Sigmoid colon (tissue), 4 donors: ENCODE measurements around the gene ZNF561.

Source experiments
- POLR2A ChIP-seq, 2 donors: fragments of 450-650 bp; IDR thresholded peaks; one replicate each; pipeline ENCODE4 v1.6.1; 2016; ENCODE audit warnings: antibody characterized with exemption in 2 of 2, mild to moderate bottlenecking in 2 of 2, moderate library complexity in 2 of 2
- POLR2AphosphoS5 ChIP-seq, 4 donors: sonication (generic); formaldehyde crosslinking; IDR thresholded peaks; one replicate each; pipeline ENCODE4 v1.6.1; 2017; ENCODE audit warnings: antibody characterized with exemption in 4 of 4
- TF ChIP-seq, protein P1 (sequence below), 4 experiments: fragments of 450-650 bp in 3 of 4; fragments of 200-600 bp in 1 of 4; IDR thresholded peaks; one replicate each; pipeline ENCODE4 v1.5.1; 2016 to 2019; ENCODE audit warnings: antibody characterized with exemption in 4 of 4, mild to moderate bottlenecking in 3 of 4, moderate library complexity in 2 of 4

DNA sequence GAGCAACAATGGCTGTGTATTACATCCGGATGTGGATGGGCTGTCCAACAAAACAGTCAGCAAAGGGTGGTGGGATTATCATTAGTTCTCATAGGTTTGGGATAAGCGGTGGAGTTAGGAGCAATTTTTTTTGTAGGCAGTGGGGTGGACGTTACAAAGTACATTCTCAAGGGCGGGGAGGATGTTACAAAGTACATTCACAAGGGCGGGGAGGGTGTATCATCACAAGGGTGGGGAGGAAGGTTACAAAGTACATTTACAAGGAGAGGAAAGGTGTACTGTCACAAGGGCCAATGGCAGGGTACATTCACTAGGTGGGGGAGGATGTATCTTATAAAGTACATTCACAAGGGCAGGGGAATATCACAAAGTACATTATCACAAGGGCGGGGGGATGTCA, 20.8 kb upstream of the ZNF561 start:
- TF ChIP-seq, protein P1, sequence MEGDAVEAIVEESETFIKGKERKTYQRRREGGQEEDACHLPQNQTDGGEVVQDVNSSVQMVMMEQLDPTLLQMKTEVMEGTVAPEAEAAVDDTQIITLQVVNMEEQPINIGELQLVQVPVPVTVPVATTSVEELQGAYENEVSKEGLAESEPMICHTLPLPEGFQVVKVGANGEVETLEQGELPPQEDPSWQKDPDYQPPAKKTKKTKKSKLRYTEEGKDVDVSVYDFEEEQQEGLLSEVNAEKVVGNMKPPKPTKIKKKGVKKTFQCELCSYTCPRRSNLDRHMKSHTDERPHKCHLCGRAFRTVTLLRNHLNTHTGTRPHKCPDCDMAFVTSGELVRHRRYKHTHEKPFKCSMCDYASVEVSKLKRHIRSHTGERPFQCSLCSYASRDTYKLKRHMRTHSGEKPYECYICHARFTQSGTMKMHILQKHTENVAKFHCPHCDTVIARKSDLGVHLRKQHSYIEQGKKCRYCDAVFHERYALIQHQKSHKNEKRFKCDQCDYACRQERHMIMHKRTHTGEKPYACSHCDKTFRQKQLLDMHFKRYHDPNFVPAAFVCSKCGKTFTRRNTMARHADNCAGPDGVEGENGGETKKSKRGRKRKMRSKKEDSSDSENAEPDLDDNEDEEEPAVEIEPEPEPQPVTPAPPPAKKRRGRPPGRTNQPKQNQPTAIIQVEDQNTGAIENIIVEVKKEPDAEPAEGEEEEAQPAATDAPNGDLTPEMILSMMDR (IDR thresholded peaks at IDR 0.05), result no peak
- TF ChIP-seq POLR2AphosphoS5 (IDR thresholded peaks at IDR 0.05), result no peak
- no peak for TF ChIP-seq POLR2A (IDR thresholded peaks at IDR 0.05)
